Small intestine (tissue), 7 donors: ENCODE results near the gene MPDU1. TPM values are rescaled to one million over a fixed set of nuclear protein-coding genes. Genes with fewer than 3 reads are reported as not detected.

ENCODE experiments used
- DNase-seq, 2 donors: peaks; one replicate each; pipeline versions ENCODE4 v3.0.0 to v3.0.0-alpha.2; 2013
- FAIRE-seq: peaks from 2 replicates; lab custom pipeline; 2012; peaks lifted over from hg19 to GRCh38; lab: Jason Lieb, UNC
- H3K27ac ChIP-seq, 3 donors: one replicate each; pipeline ENCODE4 v1.5.1; 2013; ENCODE audit warnings: low read length in 2 of 3, mild to moderate bottlenecking in 2 of 3, control low read depth in 1 of 3, inconsistent platforms in 1 of 3, low read depth in 1 of 3, moderate library complexity in 1 of 3
- H3K27me3 ChIP-seq, 3 donors: one replicate each; pipeline ENCODE4 v1.6.1; 2013; ENCODE audit warnings: low read length in 3 of 3, inconsistent platforms in 1 of 3; ENCODE audit not compliant: control insufficient read depth in 3 of 3, insufficient read depth in 3 of 3
- H3K36me3 ChIP-seq, 3 donors: one replicate each; pipeline ENCODE4 v1.6.1; 2013; ENCODE audit warnings: low read length in 3 of 3, inconsistent platforms in 1 of 3, low read depth in 1 of 3, mild to moderate bottlenecking in 1 of 3, moderate library complexity in 1 of 3; ENCODE audit not compliant: control insufficient read depth in 3 of 3, insufficient read depth in 2 of 3
- H3K4me1 ChIP-seq, 3 donors: one replicate each; pipeline ENCODE4 v1.6.1; 2013; ENCODE audit warnings: low read length in 2 of 3, inconsistent platforms in 1 of 3, low read depth in 1 of 3, mild to moderate bottlenecking in 1 of 3, moderate library complexity in 1 of 3; ENCODE audit not compliant: control insufficient read depth in 3 of 3, insufficient read depth in 2 of 3
- H3K4me3 ChIP-seq, 3 donors: one replicate each; pipeline ENCODE4 v1.5.1; 2013; ENCODE audit warnings: low read length in 3 of 3, control low read depth in 1 of 3, inconsistent platforms in 1 of 3, low read depth in 1 of 3, mild to moderate bottlenecking in 1 of 3, moderate library complexity in 1 of 3
- H3K9me3 ChIP-seq, 2 donors: one replicate each; pipeline ENCODE4 v1.6.1; 2013; ENCODE audit warnings: low read depth in 1 of 2, low read length in 1 of 2; ENCODE audit not compliant: control insufficient read depth in 2 of 2, insufficient read depth in 1 of 2
- WGBS, 3 donors: extraction: QIAGEN DNeasy Blood & Tissue Kit; methylation state at CpG; one replicate each; pipeline ENCODE4 v1.1.7; 2013; 5-methylcytosine and 5-hydroxymethylcytosine counted together
- polyA plus RNA-seq, 4 donors: library from polyadenylated mRNA; stranded (reverse) in 3 of 4; unstranded in 1 of 4; fragments of 200-250 nt in 3 of 4; fragments of 120-200 nt in 1 of 4; gene quantifications; one replicate each; pipeline versions ENCODE4 v1.2.1 to v1.2.3, GENCODE V29; 2013
- donor health status: healthy with polysubstance abuse.
- donor health status: control.
- donor health status: control.
- donor health status: Bipolar disorder and iron deficiency.
- donor health status: healthy.

Gene MPDU1
- polyA plus RNA-seq, 4 donors: 69.7 to 126 (median 96.4) TPM

GRCh38 chr17:7557775-7558543 is 25.7 kb upstream of the MPDU1 start:
- Histone ChIP-seq H3K27ac (peak overlapping the region; percentile 79 to 97 (median 95)), H3K4me3 (peak overlapping the region in 2 of 3 donors; percentile 32 to 66), H3K27me3 (no peaks in the 10 kb centered on the region), H3K9me3 (no peaks in the 10 kb centered on the region), H3K4me1 (peaks cover 3 to 56% (median 5%) of the 10 kb centered on the region in 3 donors), H3K36me3 (peaks cover 0 to 30% (median 0%) of the 10 kb centered on the region in 3 donors)
- WGBS, 3 donors: 8 to 17% (median 13%) methylated on average over 19 to 21 of the region's 21 CpGs
- FAIRE-seq: no peak
- DNase-seq: peak; percentile 95 to 97

- DNase-seq (peak; percentile 51 to 76), FAIRE-seq (no peak)
- H3K4me1 ChIP-seq: peaks cover 5 to 58% (median 5%) of the 10 kb centered on the region in 3 donors
- WGBS, 3 donors: 6 to 29% (median 19%) methylated on average over 16 of the region's 16 CpGs
- no peaks in the 10 kb centered on the region for H3K9me3 ChIP-seq
- H3K36me3 ChIP-seq: peaks cover 0 to 38% (median 4%) of the 10 kb centered on the region in 3 donors
- peak within 1 kb of the TSS; percentile 79 to 97 (median 95) for H3K27ac ChIP-seq
- H3K4me3 ChIP-seq: peak within 1 kb of the TSS; percentile 16 to 66 (median 32)
- H3K27me3 ChIP-seq: no peaks in the 10 kb centered on the region
Observed at GRCh38 chr17:7558544-7559319, 24.9 kb upstream of the MPDU1 start, which contains the start of gene TNFSF13. TSS of gene TNFSF13 (plus strand) at chr17:7558750. CDS start at chr17:7559040, 290 bp downstream.

GRCh38 chr17:7559320-7560171 is 24.1 kb upstream of the MPDU1 start:
- WGBS, 3 donors: 15 to 58% (median 31%) methylated on average over 18 of the region's 18 CpGs
- no peaks in the 10 kb centered on the region for H3K27me3 ChIP-seq
- no peaks in the 10 kb centered on the region for H3K9me3 ChIP-seq
- H3K27ac ChIP-seq: peak overlapping the region; percentile 79 to 97 (median 95)
- DNase-seq: peak; percentile 39 to 75
- no peak for FAIRE-seq
- peak overlapping the region; percentile 16 to 66 (median 32) for H3K4me3 ChIP-seq
- H3K36me3 ChIP-seq: peaks cover 0 to 40% (median 7%) of the 10 kb centered on the region in 3 donors
- H3K4me1 ChIP-seq: peaks cover 5 to 62% (median 5%) of the 10 kb centered on the region in 3 donors

GRCh38 chr17:7560172-7561027 is 23.3 kb upstream of the MPDU1 start:
- Histone ChIP-seq H3K4me3 (peak overlapping the region in 1 of 3 donors; percentile 2), H3K27ac (peak overlapping the region; percentile 79 to 97 (median 95)), H3K27me3 (no peaks in the 10 kb centered on the region), H3K36me3 (peaks cover 4 to 44% (median 14%) of the 10 kb centered on the region in 3 donors), H3K9me3 (no peaks in the 10 kb centered on the region), H3K4me1 (peaks cover 5 to 62% (median 5%) of the 10 kb centered on the region in 3 donors)
- DNase-seq (peak; percentile 80 to 87), FAIRE-seq (no peak)
- WGBS, 3 donors: 13 to 27% (median 23%) methylated on average over 22 of the region's 22 CpGs

- Histone ChIP-seq H3K36me3 (peaks cover 4 to 50% (median 16%) of the 10 kb centered on the region in 3 donors), H3K4me3 (peak overlapping the region; percentile 74 to 89 (median 85)), H3K4me1 (peaks cover 5 to 59% (median 5%) of the 10 kb centered on the region in 3 donors), H3K27me3 (no peaks in the 10 kb centered on the region), H3K9me3 (no peaks in the 10 kb centered on the region), H3K27ac (peak overlapping the region; percentile 79 to 97 (median 95))
- DNase-seq (peak; percentile 93 to 95), FAIRE-seq (no peak)
- WGBS, 3 donors: 0% methylated on average over 32 of the region's 32 CpGs
Observed at GRCh38 chr17:7561028-7561575, 22.6 kb upstream of the MPDU1 start.

GRCh38 chr17:7561589-7562207 is 22.0 kb upstream of the MPDU1 start, which contains the start of gene SENP3:
TSS of gene SENP3 (plus strand) at chr17:7561919. CDS start at chr17:7563077, 1,158 bp downstream.
- WGBS, 3 donors: 0 to 1% (median 0%) methylated on average over 35 to 82 of the region's 82 CpGs

More at GRCh38 chr17:7561589-7562207, 22.0 kb upstream of the MPDU1 start, which contains the start of gene SENP3:
- H3K9me3 ChIP-seq: no peaks in the 10 kb centered on the region
- peaks cover 5 to 55% (median 5%) of the 10 kb centered on the region in 3 donors for H3K4me1 ChIP-seq
- peaks cover 4 to 55% (median 16%) of the 10 kb centered on the region in 3 donors for H3K36me3 ChIP-seq
- H3K27me3 ChIP-seq: no peaks in the 10 kb centered on the region
- FAIRE-seq (no peak), DNase-seq (peak; percentile 87 to 97)
- H3K4me3 ChIP-seq: peak within 1 kb of the TSS; percentile 74 to 89 (median 85)
- peak within 1 kb of the TSS; percentile 79 to 97 (median 95) for H3K27ac ChIP-seq
